Measurements from ENCODE around the gene CD101. TPM values are rescaled to one million over a fixed set of nuclear protein-coding genes. Genes with fewer than 3 reads are reported as not detected.

The CD101 gene
- total and polyA plus RNA-seq, 4 donors: 2.0 to 17.8 (median 4.4) TPM

DNA sequence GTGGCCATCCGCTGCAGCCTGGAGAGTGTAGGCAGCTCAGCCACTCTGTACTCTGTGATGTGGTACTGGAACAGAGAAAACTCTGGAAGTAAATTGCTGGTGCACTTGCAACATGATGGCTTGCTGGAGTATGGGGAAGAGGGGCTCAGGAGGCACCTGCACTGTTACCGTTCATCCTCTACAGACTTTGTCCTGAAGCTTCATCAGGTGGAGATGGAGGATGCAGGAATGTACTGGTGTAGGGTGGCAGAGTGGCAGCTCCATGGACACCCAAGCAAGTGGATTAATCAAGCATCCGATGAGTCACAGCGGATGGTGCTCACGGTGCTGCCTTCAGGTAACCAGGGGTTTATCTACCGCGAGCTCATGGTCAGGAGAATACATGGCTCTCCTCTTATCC is 24.0 kb downstream of the CD101 start:
- TF ChIP-seq, protein P1, sequence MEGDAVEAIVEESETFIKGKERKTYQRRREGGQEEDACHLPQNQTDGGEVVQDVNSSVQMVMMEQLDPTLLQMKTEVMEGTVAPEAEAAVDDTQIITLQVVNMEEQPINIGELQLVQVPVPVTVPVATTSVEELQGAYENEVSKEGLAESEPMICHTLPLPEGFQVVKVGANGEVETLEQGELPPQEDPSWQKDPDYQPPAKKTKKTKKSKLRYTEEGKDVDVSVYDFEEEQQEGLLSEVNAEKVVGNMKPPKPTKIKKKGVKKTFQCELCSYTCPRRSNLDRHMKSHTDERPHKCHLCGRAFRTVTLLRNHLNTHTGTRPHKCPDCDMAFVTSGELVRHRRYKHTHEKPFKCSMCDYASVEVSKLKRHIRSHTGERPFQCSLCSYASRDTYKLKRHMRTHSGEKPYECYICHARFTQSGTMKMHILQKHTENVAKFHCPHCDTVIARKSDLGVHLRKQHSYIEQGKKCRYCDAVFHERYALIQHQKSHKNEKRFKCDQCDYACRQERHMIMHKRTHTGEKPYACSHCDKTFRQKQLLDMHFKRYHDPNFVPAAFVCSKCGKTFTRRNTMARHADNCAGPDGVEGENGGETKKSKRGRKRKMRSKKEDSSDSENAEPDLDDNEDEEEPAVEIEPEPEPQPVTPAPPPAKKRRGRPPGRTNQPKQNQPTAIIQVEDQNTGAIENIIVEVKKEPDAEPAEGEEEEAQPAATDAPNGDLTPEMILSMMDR (IDR thresholded peaks at IDR 0.05; ENCODE audit: control extremely low read depth, extremely low read depth): no peak
- H3K27ac ChIP-seq (ENCODE audit: low read depth in 1 of 2, low read length in 1 of 2): no peak overlapping the region

DNA sequence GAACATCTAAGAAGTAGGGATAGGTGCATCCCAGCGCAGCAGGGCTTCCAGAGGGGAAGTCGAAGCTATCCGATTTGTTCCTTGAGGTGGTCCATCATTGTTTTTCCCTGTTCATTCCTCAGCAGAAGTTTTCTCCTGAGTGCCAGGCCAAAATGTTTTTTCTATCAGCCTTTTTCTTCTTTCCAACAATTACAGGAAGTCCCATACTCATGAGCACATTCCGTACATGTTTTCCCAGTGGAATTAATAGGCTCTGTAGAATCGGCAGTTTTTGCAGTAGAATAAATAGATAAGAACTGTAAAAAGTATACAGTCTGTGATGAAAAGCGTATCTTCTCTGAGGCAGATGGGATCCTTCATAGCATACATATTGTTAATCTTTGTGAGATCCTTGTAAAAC is 24.8 kb downstream of the CD101 start:
- H3K9ac ChIP-seq (ENCODE audit: insufficient read depth in 1 of 2, low read length in 2 of 2): no peak overlapping the region

More for the DNA sequence above, 24.0 kb downstream of the CD101 start:
- no peak for DNase-seq
- peaks cover 0 to 2% (median 0%) of the 10 kb centered on the region in 4 donors for H3K36me3 ChIP-seq (ENCODE audit: control insufficient read depth in 4 of 4, insufficient read depth in 4 of 4, low read length in 4 of 4)
- H3K27me3 ChIP-seq (ENCODE audit: control insufficient read depth in 3 of 3, insufficient read depth in 3 of 3, low read length in 2 of 3): no peaks in the 10 kb centered on the region
- H3K9me3 ChIP-seq (ENCODE audit: control insufficient read depth in 4 of 4, insufficient read depth in 3 of 4, low read length in 3 of 4): no peaks in the 10 kb centered on the region
- no peak overlapping the region for H3K9ac ChIP-seq (ENCODE audit: insufficient read depth in 1 of 2, low read length in 2 of 2)
- ATAC-seq (ENCODE audit: insufficient read depth, low FRiP score): no peak
- WGBS, 2 donors: 98 to 99% methylated on average over 7 of the region's 7 CpGs
- no peak overlapping the region for H3K4me3 ChIP-seq
- H3K4me1 ChIP-seq (ENCODE audit: control insufficient read depth in 5 of 5, insufficient read depth in 5 of 5, low read length in 5 of 5): peaks cover 0 to 5% (median 0%) of the 10 kb centered on the region in 5 donors

DNA sequence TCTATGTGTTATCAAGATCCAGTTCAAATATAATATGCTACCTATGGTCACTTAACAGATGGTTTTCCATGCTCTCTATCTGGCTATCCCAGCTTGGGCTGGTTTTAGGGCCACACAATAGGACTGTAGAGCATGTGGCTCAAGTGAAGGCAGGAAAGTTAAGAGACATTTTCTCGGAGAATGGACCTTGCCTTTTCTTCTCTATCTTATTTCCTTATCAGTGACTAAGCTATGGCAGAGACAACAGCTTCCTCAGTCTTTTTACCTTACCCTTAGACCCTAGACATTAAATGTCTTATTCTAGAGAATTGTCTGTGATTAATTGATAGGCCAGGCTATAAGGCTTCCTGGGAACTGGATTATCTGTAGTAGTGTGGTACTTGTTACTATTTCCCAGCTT is 28.1 kb downstream of the CD101 start:
- ATAC-seq (ENCODE audit: insufficient read depth, low FRiP score) (no peak), DNase-seq (no peak)
- H3K27me3 ChIP-seq (ENCODE audit: control insufficient read depth in 3 of 3, insufficient read depth in 3 of 3, low read length in 2 of 3): no peaks in the 10 kb centered on the region
- H3K4me1 ChIP-seq (ENCODE audit: control insufficient read depth in 5 of 5, insufficient read depth in 5 of 5, low read length in 5 of 5): peaks cover 0 to 5% (median 0%) of the 10 kb centered on the region in 5 donors
- WGBS, 2 donors: 76 to 78% methylated on average over 1 of the region's 1 CpG
- no peaks in the 10 kb centered on the region for H3K9me3 ChIP-seq (ENCODE audit: control insufficient read depth in 4 of 4, insufficient read depth in 3 of 4, low read length in 3 of 4)
- no peak overlapping the region for H3K4me3 ChIP-seq
- no peak overlapping the region for H3K27ac ChIP-seq (ENCODE audit: low read depth in 1 of 2, low read length in 1 of 2)
- no peak overlapping the region for H3K9ac ChIP-seq (ENCODE audit: insufficient read depth in 1 of 2, low read length in 2 of 2)
- no peaks in the 10 kb centered on the region for H3K36me3 ChIP-seq (ENCODE audit: control insufficient read depth in 4 of 4, insufficient read depth in 4 of 4, low read length in 4 of 4)
- TF ChIP-seq, protein P1 (IDR thresholded peaks at IDR 0.05; ENCODE audit: control extremely low read depth, extremely low read depth): no peak

More for the DNA sequence above, 24.8 kb downstream of the CD101 start:
- H3K36me3 ChIP-seq (ENCODE audit: control insufficient read depth in 4 of 4, insufficient read depth in 4 of 4, low read length in 4 of 4): peaks cover 0 to 2% (median 0%) of the 10 kb centered on the region in 4 donors
- no peak overlapping the region for H3K27ac ChIP-seq (ENCODE audit: low read depth in 1 of 2, low read length in 1 of 2)
- H3K4me3 ChIP-seq: no peak overlapping the region
- no peak for ATAC-seq (ENCODE audit: insufficient read depth, low FRiP score)
- 56 to 69% methylated on average over 6 of the region's 6 CpGs for whole genome bisulfite sequencing, 2 donors
- H3K27me3 ChIP-seq (ENCODE audit: control insufficient read depth in 3 of 3, insufficient read depth in 3 of 3, low read length in 2 of 3): no peaks in the 10 kb centered on the region
- TF ChIP-seq, protein P1 (IDR thresholded peaks at IDR 0.05; ENCODE audit: control extremely low read depth, extremely low read depth): no peak
- DNase-seq: no peak
- H3K9me3 ChIP-seq (ENCODE audit: control insufficient read depth in 4 of 4, insufficient read depth in 3 of 4, low read length in 3 of 4): no peaks in the 10 kb centered on the region
- peaks cover 0 to 5% (median 0%) of the 10 kb centered on the region in 5 donors for H3K4me1 ChIP-seq (ENCODE audit: control insufficient read depth in 5 of 5, insufficient read depth in 5 of 5, low read length in 5 of 5)

DNA sequence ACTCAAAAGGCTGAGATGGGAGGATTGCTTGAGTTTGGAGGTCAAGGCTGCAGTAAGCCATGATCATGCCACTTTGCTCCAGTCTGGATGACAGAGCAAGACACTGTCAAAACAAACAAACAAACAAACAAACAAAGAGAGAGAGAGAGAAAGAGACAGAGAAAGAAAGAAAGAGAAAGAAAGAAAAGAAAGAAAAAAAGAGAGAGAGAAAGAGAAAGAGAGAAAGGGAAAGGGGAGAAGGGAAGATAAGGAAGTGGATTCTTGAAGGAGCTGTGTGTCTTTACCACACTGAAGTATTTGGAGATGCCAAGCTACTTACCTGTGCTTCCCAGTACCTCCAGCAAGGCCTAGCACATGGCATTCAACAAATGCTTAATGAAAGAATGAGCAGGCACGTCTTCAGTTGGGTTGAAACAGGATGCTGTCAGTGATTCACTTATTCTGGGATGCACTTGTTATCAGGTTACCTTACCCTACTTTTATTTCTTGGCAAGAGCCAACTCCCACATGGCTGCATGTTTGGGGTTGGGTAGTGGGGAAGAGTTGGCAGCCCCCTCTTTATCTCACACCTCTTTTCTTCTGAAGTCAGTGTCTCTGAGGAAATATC is 28.8 kb downstream of the CD101 start:
- DNase-seq (no peak), ATAC-seq (ENCODE audit: insufficient read depth, low FRiP score) (no peak)
- H3K27me3 ChIP-seq (ENCODE audit: control insufficient read depth in 3 of 3, insufficient read depth in 3 of 3, low read length in 2 of 3): no peaks in the 10 kb centered on the region
- no peak overlapping the region for H3K4me3 ChIP-seq
- TF ChIP-seq, protein P1 (IDR thresholded peaks at IDR 0.05; ENCODE audit: control extremely low read depth, extremely low read depth): no peak
- no peak overlapping the region for H3K27ac ChIP-seq (ENCODE audit: low read depth in 1 of 2, low read length in 1 of 2)
- peaks cover 0 to 5% (median 0%) of the 10 kb centered on the region in 5 donors for H3K4me1 ChIP-seq (ENCODE audit: control insufficient read depth in 5 of 5, insufficient read depth in 5 of 5, low read length in 5 of 5)
- WGBS, 2 donors: 84 to 93% methylated on average over 1 of the region's 1 CpG
- no peak overlapping the region for H3K9ac ChIP-seq (ENCODE audit: insufficient read depth in 1 of 2, low read length in 2 of 2)
- no peaks in the 10 kb centered on the region for H3K36me3 ChIP-seq (ENCODE audit: control insufficient read depth in 4 of 4, insufficient read depth in 4 of 4, low read length in 4 of 4)
- H3K9me3 ChIP-seq (ENCODE audit: control insufficient read depth in 4 of 4, insufficient read depth in 3 of 4, low read length in 3 of 4): no peaks in the 10 kb centered on the region

Data from lung (tissue), 12 donors.